ENCODE data around the gene MEGF6. TPM values are rescaled to one million over a fixed set of nuclear protein-coding genes. Genes with fewer than 3 reads are reported as not detected.
"Not testable (repeated sequence)": the region's sequence is repeated elsewhere in the genome, so short reads cannot be mapped to it uniquely, and the experiment has no call there.

The MEGF6 gene
- total and polyA plus RNA-seq, 2 donors (not counting 3 experiments of a cell fraction or from before 2014, with no cell fraction given) = 22.5 to 63.7 TPM

DNA sequence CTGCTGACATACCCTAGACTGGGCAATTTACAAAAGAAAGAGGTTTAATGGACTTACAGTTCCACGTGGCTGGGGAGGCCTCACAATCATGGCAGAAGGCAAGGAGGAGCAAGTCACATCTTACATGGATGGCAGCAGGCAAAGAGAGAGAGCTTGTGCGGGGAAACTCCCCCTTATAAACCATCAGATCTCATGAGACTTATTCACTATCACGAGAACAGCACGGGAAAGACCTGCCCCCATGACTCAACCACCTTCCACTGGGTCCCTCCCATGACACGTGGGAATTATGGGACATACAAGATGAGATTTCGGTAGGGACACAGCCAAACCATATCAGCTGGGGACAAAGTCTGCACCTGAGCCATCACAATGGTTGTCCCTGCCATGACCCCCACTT is 35.8 kb downstream of the MEGF6 start:
- intact Hi-C loops (cut with micrococcal nuclease); H4K20me1 ChIP-seq (replicated peaks; ENCODE audit: control insufficient read depth, extremely low read depth, insufficient read depth, low read length); BruUV-seq (replicated peaks); DNase-seq (ENCODE audit: low read depth, low spot score); H3K4me2 ChIP-seq (ENCODE audit: insufficient read depth, low read length); POLR2A ChIA-PET; H3K27me3 ChIP-seq (ENCODE audit: control insufficient read depth in 2 of 2, insufficient read depth in 2 of 2, low read length in 2 of 2); H3K27ac ChIP-seq (ENCODE audit: insufficient read depth, low read depth, low read length); H3K9me1 ChIP-seq (replicated peaks; ENCODE audit: control insufficient read depth, extremely low read depth, insufficient read depth, low read length); H3K79me2 ChIP-seq (ENCODE audit: control insufficient read depth, insufficient read depth, low read length); H3K9ac ChIP-seq (replicated peaks; ENCODE audit: extremely low read depth, insufficient read depth, low read length); H3K9me3 ChIP-seq (replicated peaks; ENCODE audit: control insufficient read depth, insufficient read depth, low read length); dilution Hi-C loops (cut with MboI; ENCODE audit: extremely low pct_ligation_motif_present, low sequenced_read_pairs); H3K4me1 ChIP-seq (ENCODE audit: control insufficient read depth, extremely low read depth, insufficient read depth, low read length); H2AFZ ChIP-seq (ENCODE audit: low read depth, low read length); H3K4me3 ChIP-seq (replicated peaks in 1 of 3; ENCODE audit: insufficient read depth in 1 of 3, low read depth in 1 of 3, low read length in 3 of 3); FAIRE-seq; H3K36me3 ChIP-seq (ENCODE audit: control insufficient read depth in 2 of 2, extremely low read depth in 1 of 2, insufficient read depth in 2 of 2, low read length in 2 of 2): not testable (repeated sequence)
- CTCF ChIA-PET = interaction anchor here (1.4 kb wide), 1 partner anchor 10 kb away, joined by 6 read pairs; no protein-coding TSS in a partner anchor

DNA sequence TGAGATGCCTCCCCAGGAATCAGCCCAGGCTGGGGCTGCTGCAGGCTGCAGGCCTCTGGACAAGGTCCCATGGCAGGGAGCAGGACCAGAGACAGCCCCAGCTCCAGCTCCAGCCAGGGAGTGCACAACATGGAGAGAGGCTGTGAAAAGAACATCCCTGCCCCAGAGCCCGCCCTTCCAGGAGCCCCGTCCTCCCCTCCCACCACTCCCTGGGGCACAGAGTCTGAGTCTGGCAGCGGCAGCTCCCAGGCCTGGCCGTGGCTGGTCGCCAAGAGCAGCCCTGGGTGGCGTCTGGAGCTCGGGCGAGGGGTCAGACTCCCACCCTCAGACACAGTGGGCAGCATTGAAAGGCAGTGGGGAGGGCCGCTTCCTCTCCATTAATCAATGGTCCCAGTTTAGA is 37.8 kb downstream of the MEGF6 start:
- DNase-seq (ENCODE audit: low read depth, low spot score) = no peak
- H3K9me3 ChIP-seq (replicated peaks; ENCODE audit: control insufficient read depth, insufficient read depth, low read length) = no peaks in the 10 kb centered on the region
- H4K20me1 ChIP-seq (replicated peaks; ENCODE audit: control insufficient read depth, extremely low read depth, insufficient read depth, low read length) = no peaks in the 10 kb centered on the region
- intact Hi-C loops (cut with micrococcal nuclease) (no loop called here), dilution Hi-C loops (cut with MboI; ENCODE audit: extremely low pct_ligation_motif_present, low sequenced_read_pairs) (no loop called here)
- H3K4me3 ChIP-seq (replicated peaks in 1 of 3; ENCODE audit: insufficient read depth in 1 of 3, low read depth in 1 of 3, low read length in 3 of 3) = no peak overlapping the region
- no peaks in the 10 kb centered on the region for H3K27me3 ChIP-seq (ENCODE audit: control insufficient read depth in 2 of 2, insufficient read depth in 2 of 2, low read length in 2 of 2)
- H3K9me1 ChIP-seq (replicated peaks; ENCODE audit: control insufficient read depth, extremely low read depth, insufficient read depth, low read length) = no peaks in the 10 kb centered on the region
- no peak overlapping the region for H3K9ac ChIP-seq (replicated peaks; ENCODE audit: extremely low read depth, insufficient read depth, low read length)
- no peaks in the 10 kb centered on the region for H3K4me1 ChIP-seq (ENCODE audit: control insufficient read depth, extremely low read depth, insufficient read depth, low read length)
- FAIRE-seq = no peak
- POLR2A ChIA-PET = no interaction called here
- no peak for TF ChIP-seq FOS (IDR thresholded peaks at IDR 0.05; ENCODE audit: borderline replicate concordance, insufficient read depth, low read length)
- TF ChIP-seq GATA2 (IDR thresholded peaks at IDR 0.05; ENCODE audit: insufficient read depth, insufficient read length, low read depth, low read length) = no peak
- TF ChIP-seq, protein P1, sequence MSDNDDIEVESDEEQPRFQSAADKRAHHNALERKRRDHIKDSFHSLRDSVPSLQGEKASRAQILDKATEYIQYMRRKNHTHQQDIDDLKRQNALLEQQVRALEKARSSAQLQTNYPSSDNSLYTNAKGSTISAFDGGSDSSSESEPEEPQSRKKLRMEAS (IDR thresholded peaks at IDR 0.05; ENCODE audit: insufficient read depth, insufficient read length) = no peak
- no peak for TF ChIP-seq POLR2AphosphoS5 (IDR thresholded peaks at IDR 0.05; ENCODE audit: insufficient read depth, low read depth, low read length)
- TF ChIP-seq EZH2 (IDR thresholded peaks at IDR 0.05; ENCODE audit: borderline replicate concordance, low read depth, low read length, severe bottlenecking) = no peak
- no peak for TF ChIP-seq MYC (IDR thresholded peaks at IDR 0.05; ENCODE audit: low read depth, low read length)
- TF ChIP-seq POLR2A (IDR thresholded peaks at IDR 0.05; ENCODE audit: low read depth, low read length) = no peak
- TF ChIP-seq JUN (IDR thresholded peaks at IDR 0.05; ENCODE audit: borderline replicate concordance, insufficient read depth, insufficient read length, low read depth) = no peak
- BruUV-seq (replicated peaks) = no TSS peak
- no peak overlapping the region for H3K4me2 ChIP-seq (ENCODE audit: insufficient read depth, low read length)
- CTCF ChIA-PET = interaction anchor here (0.7 to 2.0 kb wide), 3 partner anchors 8 to 120 kb away, joined by 3 to 4 read pairs (median 3); no protein-coding TSS in a partner anchor
- no peak overlapping the region for H2AFZ ChIP-seq (ENCODE audit: low read depth, low read length)
- H3K27ac ChIP-seq (ENCODE audit: insufficient read depth, low read depth, low read length) = no peak overlapping the region
- H3K36me3 ChIP-seq (ENCODE audit: control insufficient read depth in 2 of 2, extremely low read depth in 1 of 2, insufficient read depth in 2 of 2, low read length in 2 of 2) = peaks cover 0 to 1% of the 10 kb centered on the region in 2 experiments
- no peaks in the 10 kb centered on the region for H3K79me2 ChIP-seq (ENCODE audit: control insufficient read depth, insufficient read depth, low read length)

DNA sequence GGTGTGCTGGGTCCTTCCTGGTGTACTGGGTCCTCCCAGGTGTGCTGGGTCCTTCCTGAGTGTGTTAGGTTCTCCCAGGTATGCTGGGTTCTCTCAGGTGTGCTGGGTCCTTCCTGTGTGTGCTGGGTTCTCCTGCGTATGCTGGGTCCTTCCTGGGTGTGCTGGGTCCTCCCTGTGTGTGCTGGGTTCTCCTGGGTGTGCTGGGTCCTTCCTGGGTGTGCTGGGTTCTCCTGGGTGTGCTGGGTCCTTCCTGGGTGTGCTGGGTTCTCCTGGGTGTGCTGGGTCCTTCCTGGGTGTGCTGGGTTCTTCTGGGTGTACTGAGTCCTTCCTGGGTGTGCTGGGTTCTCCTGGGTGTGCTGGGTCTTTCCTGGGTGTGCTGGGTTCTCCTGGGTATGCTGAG is 38.7 kb downstream of the MEGF6 start:
- POLR2A ChIA-PET = not testable (repeated sequence)
- CTCF ChIA-PET = interaction anchor here (0.7 to 0.8 kb wide), 2 partner anchors 7 to 43 kb away, joined by 3 read pairs; no protein-coding TSS in a partner anchor

More for the DNA sequence above, 38.7 kb downstream of the MEGF6 start:
- H3K9me3 ChIP-seq (replicated peaks; ENCODE audit: control insufficient read depth, insufficient read depth, low read length); dilution Hi-C loops (cut with MboI; ENCODE audit: extremely low pct_ligation_motif_present, low sequenced_read_pairs); BruUV-seq (replicated peaks); H2AFZ ChIP-seq (ENCODE audit: low read depth, low read length); H3K27me3 ChIP-seq (ENCODE audit: control insufficient read depth in 2 of 2, insufficient read depth in 2 of 2, low read length in 2 of 2); H3K4me2 ChIP-seq (ENCODE audit: insufficient read depth, low read length); H3K9ac ChIP-seq (replicated peaks; ENCODE audit: extremely low read depth, insufficient read depth, low read length); H3K79me2 ChIP-seq (ENCODE audit: control insufficient read depth, insufficient read depth, low read length); H3K36me3 ChIP-seq (ENCODE audit: control insufficient read depth in 2 of 2, extremely low read depth in 1 of 2, insufficient read depth in 2 of 2, low read length in 2 of 2); H3K4me1 ChIP-seq (ENCODE audit: control insufficient read depth, extremely low read depth, insufficient read depth, low read length); H3K27ac ChIP-seq (ENCODE audit: insufficient read depth, low read depth, low read length); DNase-seq (ENCODE audit: low read depth, low spot score); H3K9me1 ChIP-seq (replicated peaks; ENCODE audit: control insufficient read depth, extremely low read depth, insufficient read depth, low read length); H3K4me3 ChIP-seq (replicated peaks in 1 of 3; ENCODE audit: insufficient read depth in 1 of 3, low read depth in 1 of 3, low read length in 3 of 3); FAIRE-seq; intact Hi-C loops (cut with micrococcal nuclease); H4K20me1 ChIP-seq (replicated peaks; ENCODE audit: control insufficient read depth, extremely low read depth, insufficient read depth, low read length): not testable (repeated sequence)

Measured in endothelial cell of umbilical vein (primary cell).